Endothelial cell of umbilical vein (primary cell): ENCODE measurements around the gene NDUFS4.

Experiments used
- EZH2 ChIP-seq: IDR thresholded peaks from 2 replicates; pipeline ENCODE4 v1.6.1; 2012; ENCODE audit warnings: borderline replicate concordance, low read depth, mild to moderate bottlenecking, moderate library complexity, low read length, inconsistent platforms; ENCODE audit not compliant: severe bottlenecking
- TF ChIP-seq, protein P1 (sequence below), 2 donors: IDR thresholded peaks; 1 replicate in 1 of 2; 2 replicates in 1 of 2; pipeline ENCODE4 v1.5.1; 2011; ENCODE audit warnings: low read length in 2 of 2, mild to moderate bottlenecking in 2 of 2, moderate library complexity in 2 of 2, control low read depth in 1 of 2, inconsistent platforms in 1 of 2, low read depth in 1 of 2; ENCODE audit not compliant: insufficient read depth in 1 of 2; ENCODE audit errors: extremely low read depth in 1 of 2

DNA sequence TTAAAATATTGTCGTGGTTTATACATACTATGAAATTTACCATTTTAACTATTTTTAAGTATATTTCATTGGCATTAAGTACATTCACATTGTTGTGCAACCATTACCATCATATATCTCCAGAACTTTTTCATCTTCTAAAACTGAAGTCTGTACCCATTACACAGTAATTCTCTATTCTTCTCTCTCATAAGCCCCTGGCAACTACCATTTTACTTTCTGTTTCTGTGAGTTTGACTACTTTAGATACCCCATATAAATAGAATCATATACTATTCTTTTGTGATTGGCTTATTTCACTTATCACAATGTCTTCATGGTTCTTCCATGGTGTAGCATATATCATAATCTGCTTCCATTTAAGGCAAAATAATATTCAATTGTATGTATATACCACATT lies 30.3 kb downstream of the NDUFS4 start:
- TF ChIP-seq, protein P1, sequence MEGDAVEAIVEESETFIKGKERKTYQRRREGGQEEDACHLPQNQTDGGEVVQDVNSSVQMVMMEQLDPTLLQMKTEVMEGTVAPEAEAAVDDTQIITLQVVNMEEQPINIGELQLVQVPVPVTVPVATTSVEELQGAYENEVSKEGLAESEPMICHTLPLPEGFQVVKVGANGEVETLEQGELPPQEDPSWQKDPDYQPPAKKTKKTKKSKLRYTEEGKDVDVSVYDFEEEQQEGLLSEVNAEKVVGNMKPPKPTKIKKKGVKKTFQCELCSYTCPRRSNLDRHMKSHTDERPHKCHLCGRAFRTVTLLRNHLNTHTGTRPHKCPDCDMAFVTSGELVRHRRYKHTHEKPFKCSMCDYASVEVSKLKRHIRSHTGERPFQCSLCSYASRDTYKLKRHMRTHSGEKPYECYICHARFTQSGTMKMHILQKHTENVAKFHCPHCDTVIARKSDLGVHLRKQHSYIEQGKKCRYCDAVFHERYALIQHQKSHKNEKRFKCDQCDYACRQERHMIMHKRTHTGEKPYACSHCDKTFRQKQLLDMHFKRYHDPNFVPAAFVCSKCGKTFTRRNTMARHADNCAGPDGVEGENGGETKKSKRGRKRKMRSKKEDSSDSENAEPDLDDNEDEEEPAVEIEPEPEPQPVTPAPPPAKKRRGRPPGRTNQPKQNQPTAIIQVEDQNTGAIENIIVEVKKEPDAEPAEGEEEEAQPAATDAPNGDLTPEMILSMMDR (IDR thresholded peaks at IDR 0.05; ENCODE audit: extremely low read depth in 1 of 2, insufficient read depth in 1 of 2, low read depth in 1 of 2, low read length in 2 of 2) = no peak
- TF ChIP-seq EZH2 = no peak
